Activated CD8-positive, alpha-beta memory T cell treated with anti-CD3 and anti-CD28 coated beads, Interleukin-2, amount 10 ng/mL, durations not matched to agents 7 days and 5 days (primary cell): ENCODE results near the gene PLXNA4. TPM values are rescaled to one million over a fixed set of nuclear protein-coding genes. Genes with fewer than 3 reads are reported as not detected.

Experiments used
- ATAC-seq: fragments of 150-1000 bp; cut with Tn5 transposase; one replicate; pipeline ENCODE4 v1.10.0; 2021; ENCODE audit warnings: moderate library complexity
- CTCF ChIA-PET: fragments of 350-600 bp; sonication (Branson Sonifier 250); formaldehyde crosslinking; loops from one replicate; lab custom pipeline; 2021; ENCODE audit warnings: antibody characterized with exemption; lab: Charles Lee
- DNase-seq: peaks from one replicate; pipeline ENCODE4 v3.0.0-alpha.2; 2020
- H3K27ac Mint-ChIP-seq: one replicate; pipeline ENCODE4 v1.8.0; 2021; ENCODE audit warnings: mild to moderate bottlenecking, mixed read lengths
- H3K27me3 Mint-ChIP-seq: one replicate; pipeline ENCODE4 v1.8.0; 2021; ENCODE audit warnings: mixed read lengths
- H3K36me3 Mint-ChIP-seq: one replicate; pipeline ENCODE4 v1.8.0; 2021; ENCODE audit warnings: mild to moderate bottlenecking, mixed read lengths
- H3K4me1 Mint-ChIP-seq: one replicate; pipeline ENCODE4 v1.8.0; 2021; ENCODE audit warnings: mixed read lengths
- H3K4me3 Mint-ChIP-seq: one replicate; pipeline ENCODE4 v1.8.0; 2021; ENCODE audit warnings: mild to moderate bottlenecking, moderate library complexity, mixed read lengths
- H3K9me3 Mint-ChIP-seq: one replicate; pipeline ENCODE4 v1.8.0; 2022; ENCODE audit warnings: low read depth, mixed read lengths
- total RNA-seq, 2 experiments: library from RNA; stranded (reverse); gene quantifications; one replicate each; pipeline ENCODE4 v1.2.3, GENCODE V29; 2021

Gene PLXNA4
- total RNA-seq, 2 experiments from 2014 or later: 1.2 to 1.6 TPM

DNA sequence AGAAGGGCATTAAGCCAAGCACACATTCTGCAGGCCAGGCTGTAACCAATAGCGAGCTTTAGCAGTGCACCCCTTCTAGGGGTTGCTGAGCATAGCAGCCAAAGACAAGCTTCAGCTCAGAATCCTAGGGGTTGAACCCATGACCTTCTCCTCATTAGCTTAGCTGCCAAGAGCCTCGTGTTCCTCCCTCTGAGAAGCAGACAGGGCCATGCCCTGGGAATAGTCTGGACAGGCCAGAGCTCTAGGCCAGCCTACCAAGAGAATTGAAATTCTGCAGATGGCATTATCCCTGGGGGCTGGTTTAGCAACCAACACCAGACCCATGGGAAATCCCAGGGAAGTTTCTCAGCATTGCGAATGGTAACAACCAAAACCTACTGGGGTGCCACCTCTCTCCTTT, 77.2 kb downstream of the PLXNA4 start:
- no peaks in the 10 kb centered on the region for H3K4me1 Mint-ChIP-seq
- ATAC-seq: no peak
- CTCF ChIA-PET: no interaction called here

GRCh38 chr7:132498319-132498718, 78.0 kb downstream of the PLXNA4 start:
- H3K27ac Mint-ChIP-seq: no peak overlapping the region
- H3K4me1 Mint-ChIP-seq: no peaks in the 10 kb centered on the region
- no peak for ATAC-seq
- CTCF ChIA-PET: no interaction called here
- H3K4me3 Mint-ChIP-seq: no peak overlapping the region
- no peak for DNase-seq
- no peaks in the 10 kb centered on the region for H3K9me3 Mint-ChIP-seq
- no peaks in the 10 kb centered on the region for H3K36me3 Mint-ChIP-seq
- H3K27me3 Mint-ChIP-seq: no peaks in the 10 kb centered on the region

More for the DNA sequence above, 77.2 kb downstream of the PLXNA4 start:
- Mint-ChIP-seq H3K4me3 (no peak overlapping the region), H3K9me3 (no peaks in the 10 kb centered on the region), H3K27ac (no peak overlapping the region), H3K27me3 (no peaks in the 10 kb centered on the region), H3K36me3 (no peaks in the 10 kb centered on the region)
- DNase-seq: no peak

DNA sequence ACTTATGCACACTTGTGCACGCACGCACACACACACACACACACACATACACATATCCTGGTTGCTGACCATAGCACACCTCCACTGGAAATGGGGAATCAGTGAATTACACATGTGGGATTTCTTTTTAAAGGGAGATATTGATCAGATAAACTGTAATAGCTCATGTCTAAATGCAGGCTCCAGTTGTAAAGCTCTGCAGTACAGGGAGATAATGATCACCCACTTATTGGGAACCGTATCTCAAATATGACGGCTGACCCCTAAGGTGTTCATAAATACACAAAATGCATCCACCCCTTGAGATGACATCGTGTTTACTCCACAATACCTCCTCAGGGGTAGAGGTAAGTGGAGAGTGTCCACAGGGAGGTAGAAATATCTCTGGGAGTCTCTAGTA, 79.2 kb downstream of the PLXNA4 start:
- ATAC-seq (no peak), DNase-seq (no peak)
- CTCF ChIA-PET: no interaction called here
- Mint-ChIP-seq H3K9me3 (no peaks in the 10 kb centered on the region), H3K27ac (no peak overlapping the region), H3K36me3 (no peaks in the 10 kb centered on the region), H3K4me3 (no peak overlapping the region), H3K27me3 (no peaks in the 10 kb centered on the region), H3K4me1 (peaks cover 6% of the 10 kb centered on the region)

DNA sequence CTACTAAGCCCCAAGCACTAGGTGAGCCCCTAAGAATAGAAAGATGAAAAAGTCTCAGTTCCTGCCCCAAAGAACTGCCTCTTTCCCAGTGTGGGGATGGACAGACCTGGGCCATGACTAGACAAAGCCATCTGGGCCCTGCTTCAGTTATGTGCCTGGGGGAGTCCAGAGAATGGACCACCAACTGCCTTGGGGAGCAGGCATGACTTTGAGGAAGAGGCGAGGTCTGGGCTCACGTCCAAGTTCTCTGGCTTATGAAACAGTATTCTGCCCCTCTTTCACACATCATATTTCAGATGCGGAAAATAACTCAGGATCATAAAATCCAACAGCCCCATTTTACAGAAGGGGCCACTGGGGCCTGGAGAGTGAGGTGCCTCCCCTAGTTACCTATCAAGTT, 80.3 kb downstream of the PLXNA4 start:
- Mint-ChIP-seq H3K4me3 (no peak overlapping the region), H3K36me3 (no peaks in the 10 kb centered on the region), H3K27ac (no peak overlapping the region), H3K9me3 (no peaks in the 10 kb centered on the region), H3K27me3 (no peaks in the 10 kb centered on the region), H3K4me1 (peaks cover 10% of the 10 kb centered on the region)
- ATAC-seq (no peak), DNase-seq (no peak)
- CTCF ChIA-PET: no interaction called here

DNA sequence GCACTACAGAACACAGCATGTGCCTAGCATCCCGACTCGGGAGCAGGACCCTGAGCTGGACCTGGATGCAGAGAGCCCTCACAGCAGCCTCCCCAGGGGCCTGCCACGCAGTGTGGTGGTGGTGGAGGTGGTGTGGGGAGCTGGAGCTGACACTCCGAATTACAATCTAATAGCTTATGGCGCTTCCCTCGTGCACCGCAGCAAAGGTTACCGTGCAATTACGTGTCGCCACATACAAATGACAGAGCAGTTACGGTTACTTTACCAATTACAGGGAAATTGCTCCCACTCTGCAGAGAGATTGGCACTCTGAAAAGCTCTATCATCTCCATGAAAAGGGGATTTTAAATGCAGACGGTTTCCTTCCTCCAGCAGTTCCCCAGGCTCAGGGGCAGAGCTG, 81.8 kb downstream of the PLXNA4 start:
- Mint-ChIP-seq H3K36me3 (no peaks in the 10 kb centered on the region), H3K27ac (no peak overlapping the region), H3K27me3 (no peaks in the 10 kb centered on the region), H3K4me1 (peaks cover 10% of the 10 kb centered on the region), H3K4me3 (no peak overlapping the region), H3K9me3 (no peaks in the 10 kb centered on the region)
- no peak for ATAC-seq
- DNase-seq: no peak
- CTCF ChIA-PET: interaction anchor here (0.9 to 1.5 kb wide), 3 partner anchors 9 to 23 kb away, joined by 3 read pairs; no protein-coding TSS in a partner anchor

DNA sequence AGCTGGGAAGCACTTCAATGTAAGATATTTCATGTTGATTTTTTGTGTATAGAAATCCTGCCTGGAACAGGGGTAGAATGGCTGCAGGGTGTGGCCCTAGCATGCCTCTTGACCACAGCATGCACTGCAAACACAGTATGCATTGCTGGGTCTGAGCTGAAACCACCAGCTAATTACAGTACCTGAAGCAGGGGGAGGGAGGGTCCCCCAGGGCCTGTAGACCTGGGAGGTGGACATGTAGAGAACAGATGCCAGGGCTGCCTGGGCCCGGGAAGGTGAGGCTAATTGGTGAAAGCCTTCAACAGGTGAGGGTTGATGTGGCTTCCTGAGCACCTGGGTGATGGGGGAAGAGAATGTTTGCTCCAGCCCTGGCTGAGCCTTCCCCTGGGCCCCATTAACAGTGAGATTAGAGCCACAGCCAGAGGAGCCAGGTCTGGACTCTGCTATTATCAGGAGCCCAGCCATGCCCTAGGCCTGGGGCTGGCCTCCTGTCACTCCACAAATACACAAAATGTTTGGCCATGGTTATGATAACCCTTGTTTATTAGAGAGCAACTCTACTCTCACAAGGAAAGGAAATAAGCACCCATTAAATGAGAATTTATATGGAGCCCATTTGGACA, 83.3 kb downstream of the PLXNA4 start:
- Mint-ChIP-seq H3K27ac (no peak overlapping the region), H3K4me3 (no peak overlapping the region), H3K9me3 (no peaks in the 10 kb centered on the region), H3K27me3 (no peaks in the 10 kb centered on the region), H3K36me3 (no peaks in the 10 kb centered on the region), H3K4me1 (peaks cover 10% of the 10 kb centered on the region)
- ATAC-seq: no peak
- CTCF ChIA-PET: no interaction called here
- DNase-seq: no peak

- Mint-ChIP-seq H3K9me3 (no peaks in the 10 kb centered on the region), H3K27me3 (peaks cover 3% of the 10 kb centered on the region), H3K4me1 (peaks cover 15% of the 10 kb centered on the region), H3K36me3 (no peaks in the 10 kb centered on the region), H3K4me3 (no peak overlapping the region), H3K27ac (no peak overlapping the region)
- CTCF ChIA-PET: no interaction called here
- DNase-seq (no peak), ATAC-seq (no peak)
Measured at GRCh38 chr7:132491391-132491945, 84.8 kb downstream of the PLXNA4 start.

- H3K4me3 Mint-ChIP-seq: no peak overlapping the region
- DNase-seq (no peak), ATAC-seq (no peak)
- H3K4me1 Mint-ChIP-seq: peaks cover 22% of the 10 kb centered on the region
- peaks cover 3% of the 10 kb centered on the region for H3K27me3 Mint-ChIP-seq
- H3K9me3 Mint-ChIP-seq: no peaks in the 10 kb centered on the region
- H3K27ac Mint-ChIP-seq: no peak overlapping the region
- CTCF ChIA-PET: no interaction called here
- no peaks in the 10 kb centered on the region for H3K36me3 Mint-ChIP-seq
Measured at GRCh38 chr7:132490474-132490873, 85.8 kb downstream of the PLXNA4 start.

DNA sequence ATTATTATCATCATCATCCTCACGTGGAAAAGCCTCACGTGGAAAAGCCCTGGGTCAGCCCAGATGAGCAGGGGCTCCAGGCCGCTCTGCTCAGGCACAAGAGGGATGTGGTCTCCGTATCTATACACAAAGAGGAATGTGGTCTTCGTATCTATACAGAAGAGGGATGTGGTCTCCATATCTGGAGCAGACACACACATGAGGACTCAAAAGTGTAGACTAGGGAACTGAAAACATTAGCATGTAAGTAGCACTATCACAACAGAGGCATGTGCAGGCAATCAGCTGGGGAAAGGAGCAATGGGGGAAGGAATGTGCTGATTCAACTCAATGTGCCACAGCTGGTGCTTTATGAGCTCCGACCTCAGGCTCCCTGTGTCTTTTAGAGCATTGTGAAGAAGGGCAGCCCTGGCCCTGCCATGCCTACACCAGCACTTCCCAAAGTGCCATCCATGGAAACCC, 86.5 kb downstream of the PLXNA4 start:
- H3K27me3 Mint-ChIP-seq: peaks cover 7% of the 10 kb centered on the region
- H3K4me1 Mint-ChIP-seq: peaks cover 27% of the 10 kb centered on the region
- H3K36me3 Mint-ChIP-seq: no peaks in the 10 kb centered on the region
- no peak for ATAC-seq
- CTCF ChIA-PET: no interaction called here
- no peak overlapping the region for H3K4me3 Mint-ChIP-seq
- H3K9me3 Mint-ChIP-seq: no peaks in the 10 kb centered on the region
- DNase-seq: no peak
- H3K27ac Mint-ChIP-seq: no peak overlapping the region

DNA sequence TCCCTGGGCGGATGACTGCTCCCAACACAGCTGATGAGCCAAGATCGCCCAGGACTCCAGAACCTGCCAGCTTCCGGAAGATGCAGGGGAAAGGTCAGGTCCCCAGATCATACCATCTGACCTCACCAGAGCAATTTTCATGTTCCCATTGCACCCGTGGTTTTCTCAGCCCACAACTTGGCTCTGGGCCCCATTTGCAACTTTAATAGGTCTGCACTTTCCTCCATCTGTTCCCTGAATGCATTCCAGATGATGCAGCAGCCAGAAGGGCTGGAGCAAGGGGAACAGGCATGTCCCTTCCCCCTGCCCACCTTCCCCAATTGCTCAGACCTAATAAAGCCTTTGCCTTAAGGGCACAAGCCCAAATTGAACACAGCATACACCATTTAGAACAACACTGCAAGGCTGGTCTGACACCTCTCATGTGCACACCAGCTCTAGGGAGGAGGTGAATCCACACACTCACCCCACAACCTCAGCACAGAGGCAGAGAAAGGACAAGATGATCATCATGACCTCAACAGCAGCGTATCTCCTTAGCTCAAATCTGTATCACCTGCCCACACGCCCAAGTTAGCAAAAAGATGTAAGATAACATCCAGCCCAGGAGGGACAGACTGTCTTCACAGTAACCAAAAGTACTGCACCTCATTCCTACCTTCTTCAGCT, 87.5 kb downstream of the PLXNA4 start:
- no peak for ATAC-seq
- CTCF ChIA-PET: no interaction called here
- no peaks in the 10 kb centered on the region for H3K9me3 Mint-ChIP-seq
- DNase-seq: no peak
- H3K36me3 Mint-ChIP-seq: no peaks in the 10 kb centered on the region
- peaks cover 27% of the 10 kb centered on the region for H3K4me1 Mint-ChIP-seq
- peaks cover 10% of the 10 kb centered on the region for H3K27me3 Mint-ChIP-seq
- H3K27ac Mint-ChIP-seq: no peak overlapping the region
- no peak overlapping the region for H3K4me3 Mint-ChIP-seq

- DNase-seq (no peak), ATAC-seq (no peak)
- Mint-ChIP-seq H3K27ac (no peak overlapping the region), H3K4me1 (peaks cover 17% of the 10 kb centered on the region), H3K36me3 (no peaks in the 10 kb centered on the region), H3K27me3 (peaks cover 13% of the 10 kb centered on the region), H3K4me3 (no peak overlapping the region), H3K9me3 (no peaks in the 10 kb centered on the region)
- CTCF ChIA-PET: interaction anchor here (3.0 kb wide), 1 partner anchor 94 kb away, joined by 8 read pairs; no protein-coding TSS in a partner anchor
Measured at GRCh38 chr7:132486274-132486610, 90.0 kb downstream of the PLXNA4 start.

DNA sequence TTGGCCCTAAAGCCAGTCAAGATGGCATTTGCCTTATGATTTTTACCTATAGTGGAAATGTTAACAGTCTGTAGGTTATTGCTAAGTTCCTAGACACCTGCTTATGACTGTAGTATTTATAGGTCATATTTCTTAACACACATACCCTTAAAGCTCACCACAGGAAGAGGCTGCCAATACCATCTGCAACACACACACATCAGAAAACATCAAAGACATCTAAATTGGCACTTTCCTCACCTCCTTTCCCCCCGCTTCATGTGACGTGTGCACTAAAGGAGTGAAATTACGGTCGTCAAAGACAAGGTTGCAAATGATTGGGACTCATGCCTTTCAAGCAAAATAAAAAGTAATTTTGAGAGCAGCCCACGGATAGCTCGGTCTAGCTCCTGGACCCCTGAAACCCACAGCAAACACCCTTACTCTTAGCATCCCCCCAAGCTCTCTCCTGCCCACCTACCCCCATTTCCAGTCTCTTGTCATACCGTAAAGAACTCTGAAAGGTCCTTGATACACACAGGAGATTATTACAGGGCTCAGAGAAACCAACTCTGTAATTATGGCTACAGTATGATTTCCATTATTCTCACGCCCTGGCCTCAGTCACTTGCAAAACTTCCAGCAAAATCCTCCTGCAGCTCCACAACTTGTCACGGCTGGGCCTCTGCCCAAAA, 90.5 kb downstream of the PLXNA4 start:
- Mint-ChIP-seq H3K27ac (peak overlapping the region; percentile 22), H3K4me3 (no peak overlapping the region)

DNA sequence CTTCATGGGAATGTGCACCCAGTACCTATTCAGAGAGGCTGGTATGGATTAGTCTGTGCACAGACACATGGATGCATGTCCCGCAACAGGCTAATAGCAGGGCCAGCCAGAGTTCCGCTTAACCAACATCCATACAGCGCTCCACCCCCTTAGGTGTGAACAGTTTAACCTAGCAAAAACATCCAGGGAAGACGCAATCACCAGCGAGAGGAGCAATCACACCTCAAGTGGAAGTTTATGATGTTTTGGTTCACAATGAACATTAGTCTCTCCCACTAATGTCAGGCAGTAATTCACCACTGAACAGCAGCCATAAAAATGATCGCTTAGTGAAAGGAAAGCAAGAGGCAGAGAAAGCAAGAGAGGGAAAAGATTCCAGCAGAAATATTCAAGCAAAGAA, 91.1 kb downstream of the PLXNA4 start:
- no peaks in the 10 kb centered on the region for H3K9me3 Mint-ChIP-seq
- peaks cover 13% of the 10 kb centered on the region for H3K27me3 Mint-ChIP-seq
- CTCF ChIA-PET: interaction anchor here (3.0 kb wide), 1 partner anchor 95 kb away, joined by 8 read pairs; no protein-coding TSS in a partner anchor

More for the DNA sequence above, 90.5 kb downstream of the PLXNA4 start:
- DNase-seq (peak; percentile 50), ATAC-seq (peak; percentile 68)
- CTCF ChIA-PET: interaction anchor here (3.0 kb wide), 1 partner anchor 95 kb away, joined by 8 read pairs; no protein-coding TSS in a partner anchor
- Mint-ChIP-seq H3K36me3 (no peaks in the 10 kb centered on the region), H3K27me3 (peaks cover 13% of the 10 kb centered on the region), H3K4me1 (peaks cover 17% of the 10 kb centered on the region), H3K9me3 (no peaks in the 10 kb centered on the region)

More for the DNA sequence above, 91.1 kb downstream of the PLXNA4 start:
- Mint-ChIP-seq H3K4me1 (peaks cover 17% of the 10 kb centered on the region), H3K27ac (no peak overlapping the region), H3K4me3 (no peak overlapping the region), H3K36me3 (no peaks in the 10 kb centered on the region)
- DNase-seq (no peak), ATAC-seq (no peak)
